Measurements from ENCODE around the gene ANTXR1. TPM values are rescaled to one million over a fixed set of nuclear protein-coding genes. Genes with fewer than 3 reads are reported as not detected.

Gene ANTXR1
- polyA plus RNA-seq, 1 experiment = 87.1 TPM

- TF ChIP-seq, protein P1, sequence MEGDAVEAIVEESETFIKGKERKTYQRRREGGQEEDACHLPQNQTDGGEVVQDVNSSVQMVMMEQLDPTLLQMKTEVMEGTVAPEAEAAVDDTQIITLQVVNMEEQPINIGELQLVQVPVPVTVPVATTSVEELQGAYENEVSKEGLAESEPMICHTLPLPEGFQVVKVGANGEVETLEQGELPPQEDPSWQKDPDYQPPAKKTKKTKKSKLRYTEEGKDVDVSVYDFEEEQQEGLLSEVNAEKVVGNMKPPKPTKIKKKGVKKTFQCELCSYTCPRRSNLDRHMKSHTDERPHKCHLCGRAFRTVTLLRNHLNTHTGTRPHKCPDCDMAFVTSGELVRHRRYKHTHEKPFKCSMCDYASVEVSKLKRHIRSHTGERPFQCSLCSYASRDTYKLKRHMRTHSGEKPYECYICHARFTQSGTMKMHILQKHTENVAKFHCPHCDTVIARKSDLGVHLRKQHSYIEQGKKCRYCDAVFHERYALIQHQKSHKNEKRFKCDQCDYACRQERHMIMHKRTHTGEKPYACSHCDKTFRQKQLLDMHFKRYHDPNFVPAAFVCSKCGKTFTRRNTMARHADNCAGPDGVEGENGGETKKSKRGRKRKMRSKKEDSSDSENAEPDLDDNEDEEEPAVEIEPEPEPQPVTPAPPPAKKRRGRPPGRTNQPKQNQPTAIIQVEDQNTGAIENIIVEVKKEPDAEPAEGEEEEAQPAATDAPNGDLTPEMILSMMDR (IDR thresholded peaks at IDR 0.05; ENCODE audit: insufficient read depth, low read depth, low read length) = no peak
- no peak for DNase-seq (ENCODE audit: low read depth)
- POLR2A ChIA-PET = no interaction called here
- CTCF ChIA-PET = interaction anchor here (2.9 kb wide), 1 partner anchor 8 kb away, joined by 8 read pairs; no protein-coding TSS in a partner anchor
- Histone ChIP-seq H3K27me3 (ENCODE audit: control insufficient read depth, insufficient read depth, low read length) (no peaks in the 10 kb centered on the region), H3K36me3 (ENCODE audit: control insufficient read depth, insufficient read depth, low read length) (peaks cover 3% of the 10 kb centered on the region), H3K4me3 (ENCODE audit: low read depth, low read length) (no peak overlapping the region)
Observed at GRCh38 chr2:69132960-69133590, 120.1 kb downstream of the ANTXR1 start.

- H3K27me3 ChIP-seq (ENCODE audit: control insufficient read depth, insufficient read depth, low read length) = no peaks in the 10 kb centered on the region
- ChIA-PET CTCF (interaction anchor here (2.9 kb wide), 1 partner anchor 9 kb away, joined by 8 read pairs; no protein-coding TSS in a partner anchor), POLR2A (no interaction called here)
- TF ChIP-seq, protein P1 (IDR thresholded peaks at IDR 0.05; ENCODE audit: insufficient read depth, low read depth, low read length) = no peak
- H3K4me3 ChIP-seq (ENCODE audit: low read depth, low read length) = no peak overlapping the region
- DNase-seq (ENCODE audit: low read depth) = no peak
- peaks cover 3% of the 10 kb centered on the region for H3K36me3 ChIP-seq (ENCODE audit: control insufficient read depth, insufficient read depth, low read length)
Observed at GRCh38 chr2:69133898-69134297, 120.9 kb downstream of the ANTXR1 start.

GRCh38 chr2:69134306-69134945 lies 121.4 kb downstream of the ANTXR1 start:
- Histone ChIP-seq H3K4me3 (ENCODE audit: low read depth, low read length) (no peak overlapping the region), H3K27me3 (ENCODE audit: control insufficient read depth, insufficient read depth, low read length) (no peaks in the 10 kb centered on the region), H3K36me3 (ENCODE audit: control insufficient read depth, insufficient read depth, low read length) (peaks cover 3% of the 10 kb centered on the region)
- no peak for DNase-seq (ENCODE audit: low read depth)
- TF ChIP-seq, protein P1 (IDR thresholded peaks at IDR 0.05; ENCODE audit: insufficient read depth, low read depth, low read length) = no peak
- POLR2A ChIA-PET = no interaction called here
- CTCF ChIA-PET = interaction anchor here (2.9 kb wide), 1 partner anchor 9 kb away, joined by 8 read pairs; no protein-coding TSS in a partner anchor

DNA sequence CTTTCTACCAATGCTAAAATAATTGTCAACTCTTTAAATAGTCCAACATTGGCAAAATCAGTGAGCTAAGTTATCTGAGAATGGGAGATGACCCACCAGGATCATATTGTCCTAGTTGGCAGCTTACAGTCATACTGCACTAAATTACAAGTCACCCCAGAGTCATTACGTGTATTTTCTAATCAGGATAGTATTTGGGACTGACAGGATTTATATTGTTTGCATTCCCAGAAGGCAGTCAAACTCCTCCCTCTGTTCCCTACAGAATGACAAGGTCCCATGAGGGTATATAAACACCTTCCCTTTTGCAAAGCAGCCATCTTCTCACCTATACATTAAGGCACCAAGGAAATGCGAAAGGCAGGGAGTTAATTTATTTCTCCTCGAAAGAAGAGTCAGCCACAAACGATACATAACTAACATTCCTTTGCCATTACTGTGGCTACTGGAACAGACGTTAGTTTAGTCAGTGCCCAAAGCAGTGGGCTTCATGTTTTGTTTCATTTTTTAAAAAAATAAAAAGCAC lies 125.3 kb downstream of the ANTXR1 start:
- Histone ChIP-seq H3K4me3 (ENCODE audit: low read depth, low read length) (no peak overlapping the region), H3K36me3 (ENCODE audit: control insufficient read depth, insufficient read depth, low read length) (peaks cover 1% of the 10 kb centered on the region; the same call in 1 of the 2 replicates), H3K27me3 (ENCODE audit: control insufficient read depth, insufficient read depth, low read length) (no peaks in the 10 kb centered on the region)
- TF ChIP-seq, protein P1 (IDR thresholded peaks at IDR 0.05; ENCODE audit: insufficient read depth, low read depth, low read length) = no peak
- ChIA-PET POLR2A (interaction anchor here (0.6 kb wide), 2 partner anchors 16 to 283 kb away, joined by 3 read pairs; no protein-coding TSS in a partner anchor), CTCF (no interaction called here)
- peak; percentile 40 for DNase-seq (ENCODE audit: low read depth)

DNA sequence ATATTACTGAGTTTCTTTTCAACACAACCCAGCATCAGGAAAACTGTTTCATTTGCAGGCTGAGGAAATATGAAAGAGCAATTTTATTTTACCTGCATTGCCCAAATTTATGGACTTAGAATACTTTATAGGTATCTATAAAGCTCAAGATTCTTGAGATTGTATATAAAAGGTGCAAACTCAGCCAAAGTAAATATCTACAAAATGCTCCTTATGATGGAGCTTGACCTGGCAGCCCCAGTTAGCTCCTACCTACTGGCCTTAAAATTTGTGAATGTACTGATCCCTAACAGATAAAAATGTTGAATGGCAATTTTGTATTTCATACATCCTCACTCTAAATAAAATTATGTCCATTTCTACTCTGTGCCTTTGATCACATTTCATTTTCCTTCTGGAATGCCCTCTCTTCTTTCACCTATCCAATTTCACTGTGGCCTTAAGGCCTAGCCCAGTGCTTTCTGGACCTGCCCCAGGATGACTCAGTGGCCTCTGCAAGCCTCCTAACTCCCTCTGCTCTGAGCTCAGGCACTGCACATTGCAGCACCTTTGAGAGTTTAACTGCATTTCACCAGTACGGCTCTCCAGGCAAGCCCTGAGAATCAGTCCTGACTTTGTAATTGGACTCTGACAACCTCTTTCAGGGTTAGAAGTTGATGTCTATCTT lies 125.9 kb downstream of the ANTXR1 start:
- no peaks in the 10 kb centered on the region for H3K27me3 ChIP-seq (ENCODE audit: control insufficient read depth, insufficient read depth, low read length)
- ChIA-PET POLR2A (interaction anchor here (0.6 kb wide), 1 partner anchor 282 kb away, joined by 3 read pairs; no protein-coding TSS in a partner anchor), CTCF (no interaction called here)
- TF ChIP-seq, protein P1 (IDR thresholded peaks at IDR 0.05; ENCODE audit: insufficient read depth, low read depth, low read length) = no peak
- peak; percentile 39 for DNase-seq (ENCODE audit: low read depth)
- no peak overlapping the region for H3K4me3 ChIP-seq (ENCODE audit: low read depth, low read length)
- H3K36me3 ChIP-seq (ENCODE audit: control insufficient read depth, insufficient read depth, low read length) = peaks cover 1% of the 10 kb centered on the region; the same call in 1 of the 2 replicates

Measured in BJ (cell line).